HepG2 (cell line): Measurements from ENCODE around the gene DZANK1. TPM values are rescaled to one million over a fixed set of nuclear protein-coding genes. Genes with fewer than 3 reads are reported as not detected.

Experiments used
- AFF4 ChIP-seq: sonication (generic); formaldehyde crosslinking; IDR thresholded peaks from 2 replicates; pipeline ENCODE4 v1.4.0; 2020; ENCODE audit warnings: missing genetic modification reagents
- CENPT ChIP-seq: sonication (generic); formaldehyde crosslinking; IDR thresholded peaks from 2 replicates; pipeline ENCODE4 v1.8.0; 2022; ENCODE audit warnings: low read depth, mild to moderate bottlenecking, moderate library complexity, missing genetic modification reagents
- DMAP1 ChIP-seq: IDR thresholded peaks from 2 replicates; pipeline ENCODE4 v1.6.1; 2016
- HOMEZ ChIP-seq: IDR thresholded peaks from 2 replicates; pipeline ENCODE4 v1.6.1; 2016; ENCODE audit warnings: low read depth
- KMT2A ChIP-seq: sonication (generic); formaldehyde crosslinking; IDR thresholded peaks from 2 replicates; pipeline ENCODE4 v1.4.0; 2020; ENCODE audit warnings: missing genetic modification reagents
- KMT2B ChIP-seq: IDR thresholded peaks from 2 replicates; pipeline ENCODE4 v1.6.1; 2016; ENCODE audit warnings: missing genetic modification reagents, missing compliant biosample characterization
- RFX5 ChIP-seq: IDR thresholded peaks from 2 replicates; pipeline ENCODE4 v1.6.1; 2011; ENCODE audit warnings: low read depth, low read length, improper control_type of control experiment
- ZNF382 ChIP-seq: sonication (generic); formaldehyde crosslinking; IDR thresholded peaks from 2 replicates; pipeline ENCODE4 v1.5.0; 2020; ENCODE audit warnings: missing genetic modification reagents, mild to moderate bottlenecking, borderline replicate concordance
- ZNF776 ChIP-seq: sonication (generic); formaldehyde crosslinking; IDR thresholded peaks from 2 replicates; pipeline ENCODE4 v1.4.0; 2020; ENCODE audit warnings: mild to moderate bottlenecking, missing genetic modification reagents
- polyA plus RNA-seq, 8 experiments: library from polyadenylated mRNA; depleted of rRNA in 3 of 8; stranded (reverse) in 7 of 8; unstranded in 1 of 8; fragments of >200 nt; fragmentation: Illumina TruSeq in 4 of 8; extraction: Trizol in 4 of 8; gene quantifications; 2 replicates each; pipeline versions ENCODE4 v1.2.1 to v1.2.3, GENCODE V29; 2011 to 2016; ENCODE audit warnings: low read depth in 4 of 8, missing spikeins in 1 of 8, mixed read lengths in 1 of 8; ENCODE audit not compliant: insufficient read depth in 1 of 8
- total RNA-seq, 5 experiments: library from RNA; depleted of rRNA; stranded (reverse); fragments of >200 nt; fragmentation: Illumina TruSeq; extraction: Trizol; gene quantifications; 2 replicates each; pipeline ENCODE4 v1.2.3, GENCODE V29; 2016; ENCODE audit warnings: low read depth in 1 of 5
- TF ChIP-seq, protein P1 (sequence below): sonication (generic); formaldehyde crosslinking; IDR thresholded peaks from 2 replicates; pipeline ENCODE4 v1.4.0; 2020; ENCODE audit warnings: mild to moderate bottlenecking, missing genetic modification reagents
- TF ChIP-seq, protein P2 (sequence below): sonication (generic); formaldehyde crosslinking; IDR thresholded peaks from 2 replicates; pipeline ENCODE4 v1.9.0; 2022; ENCODE audit warnings: missing genetic modification reagents, mild to moderate bottlenecking, borderline replicate concordance
- TF ChIP-seq, protein P3 (sequence below): sonication (generic); formaldehyde crosslinking; IDR thresholded peaks from 2 replicates; pipeline ENCODE4 v1.8.0; 2022; ENCODE audit warnings: missing genetic modification reagents, low read depth, mild to moderate bottlenecking, borderline replicate concordance
- TF ChIP-seq, protein P4 (sequence below): sonication (generic); formaldehyde crosslinking; IDR thresholded peaks from 2 replicates; pipeline ENCODE4 v1.4.0; 2020; ENCODE audit warnings: missing genetic modification reagents

The DZANK1 gene
- total and polyA plus RNA-seq, 2 of the 13 experiments (the other 11 are each of a cell fraction or from before 2014, with no cell fraction given): 1.6 to 3.2 TPM

DNA sequence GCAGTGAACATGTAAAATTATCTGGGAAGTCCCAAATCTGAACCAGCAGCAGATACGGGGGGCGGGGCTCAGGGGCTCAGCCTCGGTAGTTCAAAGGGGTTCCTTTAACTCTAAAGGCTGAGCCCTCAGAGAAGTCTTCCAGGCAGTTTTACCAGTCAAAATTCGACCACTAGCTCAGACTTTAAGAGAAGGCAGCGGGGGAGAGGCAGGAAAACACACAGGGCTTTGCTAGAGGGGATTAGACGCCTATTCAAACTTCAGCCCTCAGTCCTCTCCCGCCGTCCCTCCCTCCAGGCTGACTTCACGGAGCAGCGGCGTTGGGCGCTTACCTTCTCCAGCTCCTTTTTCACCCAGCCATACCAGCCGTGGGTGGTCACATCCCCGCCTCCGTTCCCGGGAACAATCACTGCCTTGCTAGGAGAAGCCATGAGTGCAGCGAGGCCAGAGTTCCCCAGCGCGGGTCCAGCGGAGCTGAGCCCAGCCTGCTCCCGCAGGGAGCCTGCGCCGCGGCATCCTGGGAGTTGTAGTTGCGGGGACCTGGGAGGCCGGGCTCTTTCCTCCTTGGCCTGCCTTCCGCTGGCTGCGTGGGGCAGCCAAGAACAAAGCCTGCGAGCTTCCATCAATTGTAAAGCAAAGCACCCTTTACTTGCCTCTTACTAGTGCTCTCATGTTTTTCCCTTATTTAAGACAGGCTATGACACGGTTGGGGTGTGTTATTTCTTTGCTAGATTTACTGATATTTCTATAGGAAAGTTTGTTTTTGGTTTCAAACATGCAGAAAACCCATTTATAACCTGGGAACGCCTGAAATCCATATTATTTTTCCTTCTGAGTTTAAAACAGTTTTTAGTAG is 30.1 kb upstream of the DZANK1 start, which contains the start of gene RBBP9 (continued):
- no peak for TF ChIP-seq AFF4 (CRISPR knock-in tag)
- no peak for TF ChIP-seq ZNF382
- TF ChIP-seq, protein P1, sequence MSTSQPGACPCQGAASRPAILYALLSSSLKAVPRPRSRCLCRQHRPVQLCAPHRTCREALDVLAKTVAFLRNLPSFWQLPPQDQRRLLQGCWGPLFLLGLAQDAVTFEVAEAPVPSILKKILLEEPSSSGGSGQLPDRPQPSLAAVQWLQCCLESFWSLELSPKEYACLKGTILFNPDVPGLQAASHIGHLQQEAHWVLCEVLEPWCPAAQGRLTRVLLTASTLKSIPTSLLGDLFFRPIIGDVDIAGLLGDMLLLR (CRISPR knock-in tag): peak; percentile 90; the same call in 1 of the 2 replicates
- TF ChIP-seq CENPT: no peak
- TF ChIP-seq, protein P2, sequence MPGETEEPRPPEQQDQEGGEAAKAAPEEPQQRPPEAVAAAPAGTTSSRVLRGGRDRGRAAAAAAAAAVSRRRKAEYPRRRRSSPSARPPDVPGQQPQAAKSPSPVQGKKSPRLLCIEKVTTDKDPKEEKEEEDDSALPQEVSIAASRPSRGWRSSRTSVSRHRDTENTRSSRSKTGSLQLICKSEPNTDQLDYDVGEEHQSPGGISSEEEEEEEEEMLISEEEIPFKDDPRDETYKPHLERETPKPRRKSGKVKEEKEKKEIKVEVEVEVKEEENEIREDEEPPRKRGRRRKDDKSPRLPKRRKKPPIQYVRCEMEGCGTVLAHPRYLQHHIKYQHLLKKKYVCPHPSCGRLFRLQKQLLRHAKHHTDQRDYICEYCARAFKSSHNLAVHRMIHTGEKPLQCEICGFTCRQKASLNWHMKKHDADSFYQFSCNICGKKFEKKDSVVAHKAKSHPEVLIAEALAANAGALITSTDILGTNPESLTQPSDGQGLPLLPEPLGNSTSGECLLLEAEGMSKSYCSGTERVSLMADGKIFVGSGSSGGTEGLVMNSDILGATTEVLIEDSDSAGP (CRISPR knock-in tag): peak; percentile 94; the same call in 1 of the 2 replicates
- peak; percentile 55; the same call in 1 of the 2 replicates for TF ChIP-seq RFX5
- no peak; the same call in none of the 2 replicates for TF ChIP-seq HOMEZ
- peak; percentile 90 for TF ChIP-seq KMT2B
- peak; percentile 78; the same call in 1 of the 2 replicates for TF ChIP-seq ZNF776
- TF ChIP-seq, protein P3, sequence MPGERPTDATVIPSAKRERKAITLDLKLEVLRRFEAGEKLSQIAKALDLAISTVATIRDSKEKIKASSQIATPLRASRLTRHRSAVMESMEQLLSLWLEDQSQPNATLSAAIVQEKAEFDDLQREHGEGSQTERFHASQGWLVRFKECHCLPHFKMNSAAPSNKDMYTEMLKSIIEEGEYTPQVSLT (CRISPR knock-in tag): no peak; the same call in 1 of the 2 replicates
- peak; percentile 90 for TF ChIP-seq KMT2A (CRISPR knock-in tag)
- peak; percentile 75; the same call in 1 of the 2 replicates for TF ChIP-seq DMAP1 (CRISPR knock-in tag)
- TF ChIP-seq, protein P4, sequence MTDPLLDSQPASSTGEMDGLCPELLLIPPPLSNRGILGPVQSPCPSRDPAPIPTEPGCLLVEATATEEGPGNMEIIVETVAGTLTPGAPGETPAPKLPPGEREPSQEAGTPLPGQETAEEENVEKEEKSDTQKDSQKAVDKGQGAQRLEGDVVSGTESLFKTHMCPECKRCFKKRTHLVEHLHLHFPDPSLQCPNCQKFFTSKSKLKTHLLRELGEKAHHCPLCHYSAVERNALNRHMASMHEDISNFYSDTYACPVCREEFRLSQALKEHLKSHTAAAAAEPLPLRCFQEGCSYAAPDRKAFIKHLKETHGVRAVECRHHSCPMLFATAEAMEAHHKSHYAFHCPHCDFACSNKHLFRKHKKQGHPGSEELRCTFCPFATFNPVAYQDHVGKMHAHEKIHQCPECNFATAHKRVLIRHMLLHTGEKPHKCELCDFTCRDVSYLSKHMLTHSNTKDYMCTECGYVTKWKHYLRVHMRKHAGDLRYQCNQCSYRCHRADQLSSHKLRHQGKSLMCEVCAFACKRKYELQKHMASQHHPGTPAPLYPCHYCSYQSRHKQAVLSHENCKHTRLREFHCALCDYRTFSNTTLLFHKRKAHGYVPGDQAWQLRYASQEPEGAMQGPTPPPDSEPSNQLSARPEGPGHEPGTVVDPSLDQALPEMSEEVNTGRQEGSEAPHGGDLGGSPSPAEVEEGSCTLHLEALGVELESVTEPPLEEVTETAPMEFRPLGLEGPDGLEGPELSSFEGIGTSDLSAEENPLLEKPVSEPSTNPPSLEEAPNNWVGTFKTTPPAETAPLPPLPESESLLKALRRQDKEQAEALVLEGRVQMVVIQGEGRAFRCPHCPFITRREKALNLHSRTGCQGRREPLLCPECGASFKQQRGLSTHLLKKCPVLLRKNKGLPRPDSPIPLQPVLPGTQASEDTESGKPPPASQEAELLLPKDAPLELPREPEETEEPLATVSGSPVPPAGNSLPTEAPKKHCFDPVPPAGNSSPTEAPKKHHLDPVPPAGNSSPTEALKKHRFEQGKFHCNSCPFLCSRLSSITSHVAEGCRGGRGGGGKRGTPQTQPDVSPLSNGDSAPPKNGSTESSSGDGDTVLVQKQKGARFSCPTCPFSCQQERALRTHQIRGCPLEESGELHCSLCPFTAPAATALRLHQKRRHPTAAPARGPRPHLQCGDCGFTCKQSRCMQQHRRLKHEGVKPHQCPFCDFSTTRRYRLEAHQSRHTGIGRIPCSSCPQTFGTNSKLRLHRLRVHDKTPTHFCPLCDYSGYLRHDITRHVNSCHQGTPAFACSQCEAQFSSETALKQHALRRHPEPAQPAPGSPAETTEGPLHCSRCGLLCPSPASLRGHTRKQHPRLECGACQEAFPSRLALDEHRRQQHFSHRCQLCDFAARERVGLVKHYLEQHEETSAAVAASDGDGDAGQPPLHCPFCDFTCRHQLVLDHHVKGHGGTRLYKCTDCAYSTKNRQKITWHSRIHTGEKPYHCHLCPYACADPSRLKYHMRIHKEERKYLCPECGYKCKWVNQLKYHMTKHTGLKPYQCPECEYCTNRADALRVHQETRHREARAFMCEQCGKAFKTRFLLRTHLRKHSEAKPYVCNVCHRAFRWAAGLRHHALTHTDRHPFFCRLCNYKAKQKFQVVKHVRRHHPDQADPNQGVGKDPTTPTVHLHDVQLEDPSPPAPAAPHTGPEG (CRISPR knock-in tag): 0 out of 2 replicates have a peak, but pooled peaks have one; percentile 35
